HepG2 (cell line): Measurements from ENCODE around the gene SH3GL2.

ENCODE experiments used
- TIGD3 ChIP-seq: sonication (generic); formaldehyde crosslinking; IDR thresholded peaks from 2 replicates; pipeline ENCODE4 v1.5.1; 2020; ENCODE audit warnings: mild to moderate bottlenecking, missing genetic modification reagents, borderline replicate concordance
- ZNF816 ChIP-seq: sonication (generic); formaldehyde crosslinking; IDR thresholded peaks from 2 replicates; pipeline ENCODE4 v1.8.0; 2022; ENCODE audit warnings: missing genetic modification reagents, mild to moderate bottlenecking, borderline replicate concordance

GRCh38 chr9:17594961-17595360 is 16.1 kb downstream of the SH3GL2 start:
- TF ChIP-seq ZNF816 (CRISPR knock-in tag) (no peak), TIGD3 (CRISPR knock-in tag) (no peak)
